Measurements from ENCODE around the gene NOTCH1. TPM values are rescaled to one million over a fixed set of nuclear protein-coding genes. Genes with fewer than 3 reads are reported as not detected.

NOTCH1 gene
- total and polyA plus RNA-seq, 5 donors, result 10.8 to 31.9 (median 27.8) TPM

GRCh38 chr9:136494531-136495215, 51.2 kb downstream of the NOTCH1 start:
- Histone ChIP-seq H3K9me3 (ENCODE audit: control insufficient read depth, low read length) (no peaks in the 10 kb centered on the region), H3K4me3 (ENCODE audit: low read length) (no peak overlapping the region), H3K27me3 (ENCODE audit: control insufficient read depth, insufficient read depth) (no peaks in the 10 kb centered on the region), H3K27ac (ENCODE audit: low read length) (no peak overlapping the region), H3K4me1 (ENCODE audit: control insufficient read depth, insufficient read depth, low read length) (peaks cover 5% of the 10 kb centered on the region)
- DNase-seq (peak in 1 of 3 donors; percentile 84), ATAC-seq (no peak)
- 67% methylated on average over 29 of the region's 29 CpGs for WGBS
- intact Hi-C loops (cut with DNase I), result loop anchor here in 1 of 4 donors (5.0 kb wide), 1 partner anchor 213 kb away; no protein-coding TSS in a partner anchor

GRCh38 chr9:136494012-136494411, 51.8 kb downstream of the NOTCH1 start:
- peak in 1 of 3 donors; percentile 53 for DNase-seq
- H3K4me1 ChIP-seq (ENCODE audit: control insufficient read depth, insufficient read depth, low read length), result peaks cover 5% of the 10 kb centered on the region
- H3K4me3 ChIP-seq (ENCODE audit: low read length), result no peak overlapping the region
- peak overlapping the region; percentile 11 for H3K27ac ChIP-seq (ENCODE audit: low read length)
- peak; percentile 2 to 7 for ATAC-seq
- no peaks in the 10 kb centered on the region for H3K27me3 ChIP-seq (ENCODE audit: control insufficient read depth, insufficient read depth)
- intact Hi-C loops (cut with DNase I), result no loop called here
- no peaks in the 10 kb centered on the region for H3K9me3 ChIP-seq (ENCODE audit: control insufficient read depth, low read length)
- WGBS, result 51% methylated on average over 9 of the region's 9 CpGs

- DNase-seq (peak in 1 of 3 donors; percentile 60), ATAC-seq (peak; percentile 33 to 38)
- Histone ChIP-seq H3K4me3 (ENCODE audit: low read length) (no peak overlapping the region), H3K27me3 (ENCODE audit: control insufficient read depth, insufficient read depth) (no peaks in the 10 kb centered on the region), H3K27ac (ENCODE audit: low read length) (no peak overlapping the region), H3K9me3 (ENCODE audit: control insufficient read depth, low read length) (no peaks in the 10 kb centered on the region), H3K4me1 (ENCODE audit: control insufficient read depth, insufficient read depth, low read length) (peaks cover 5% of the 10 kb centered on the region)
- 72% methylated on average over 8 of the region's 8 CpGs for WGBS
- intact Hi-C loops (cut with DNase I), result no loop called here
These were observed 52.3 kb downstream of the NOTCH1 start for GRCh38 chr9:136493567-136493971.

GRCh38 chr9:136492978-136493522, 52.8 kb downstream of the NOTCH1 start:
- no peak overlapping the region for H3K27ac ChIP-seq (ENCODE audit: low read length)
- peaks cover 5% of the 10 kb centered on the region for H3K4me1 ChIP-seq (ENCODE audit: control insufficient read depth, insufficient read depth, low read length)
- WGBS, result 47% methylated on average over 26 of the region's 26 CpGs

GRCh38 chr9:136489731-136490130, 56.1 kb downstream of the NOTCH1 start:
- ATAC-seq, result no peak
- Histone ChIP-seq H3K9me3 (ENCODE audit: control insufficient read depth, low read length) (no peaks in the 10 kb centered on the region), H3K4me1 (ENCODE audit: control insufficient read depth, insufficient read depth, low read length) (peaks cover 5% of the 10 kb centered on the region), H3K27ac (ENCODE audit: low read length) (no peak overlapping the region), H3K4me3 (ENCODE audit: low read length) (no peak overlapping the region), H3K27me3 (ENCODE audit: control insufficient read depth, insufficient read depth) (no peaks in the 10 kb centered on the region)
- intact Hi-C loops (cut with DNase I), result loop anchor here in 2 of 4 donors (2.0 to 5.0 kb wide), 2 partner anchors 141 to 203 kb away; no protein-coding TSS in a partner anchor
- peak in 2 of 3 donors; percentile 42 to 60 for DNase-seq
- WGBS, result 84% methylated on average over 17 of the region's 17 CpGs

More at GRCh38 chr9:136492978-136493522, 52.8 kb downstream of the NOTCH1 start:
- H3K4me3 ChIP-seq (ENCODE audit: low read length), result no peak overlapping the region
- no peaks in the 10 kb centered on the region for H3K27me3 ChIP-seq (ENCODE audit: control insufficient read depth, insufficient read depth)
- ATAC-seq, result peak; percentile 10 to 34
- peak in 2 of 3 donors; percentile 75 to 83 for DNase-seq
- no peaks in the 10 kb centered on the region for H3K9me3 ChIP-seq (ENCODE audit: control insufficient read depth, low read length)
- intact Hi-C loops (cut with DNase I), result no loop called here

- no peak overlapping the region for H3K4me3 ChIP-seq (ENCODE audit: low read length)
- intact Hi-C loops (cut with DNase I), result loop anchor here in 2 of 4 donors (2.0 to 5.0 kb wide), 2 partner anchors 142 to 204 kb away; no protein-coding TSS in a partner anchor
- DNase-seq (peak; percentile 64 to 87 (median 87)), ATAC-seq (peak in 1 of 2 donors; percentile 11)
- no peaks in the 10 kb centered on the region for H3K9me3 ChIP-seq (ENCODE audit: control insufficient read depth, low read length)
- no peaks in the 10 kb centered on the region for H3K27me3 ChIP-seq (ENCODE audit: control insufficient read depth, insufficient read depth)
- no peak overlapping the region for H3K27ac ChIP-seq (ENCODE audit: low read length)
- peaks cover 4% of the 10 kb centered on the region for H3K4me1 ChIP-seq (ENCODE audit: control insufficient read depth, insufficient read depth, low read length)
- WGBS, result 28% methylated on average over 22 of the region's 22 CpGs
These were observed 57.3 kb downstream of the NOTCH1 start for GRCh38 chr9:136488247-136489214.

- Histone ChIP-seq H3K27me3 (ENCODE audit: control insufficient read depth, insufficient read depth) (no peaks in the 10 kb centered on the region), H3K4me1 (ENCODE audit: control insufficient read depth, insufficient read depth, low read length) (peaks cover 4% of the 10 kb centered on the region), H3K4me3 (ENCODE audit: low read length) (no peak overlapping the region), H3K9me3 (ENCODE audit: control insufficient read depth, low read length) (no peaks in the 10 kb centered on the region), H3K27ac (ENCODE audit: low read length) (no peak overlapping the region)
- peak in 2 of 3 donors; percentile 30 to 36 for DNase-seq
- WGBS, result 88% methylated on average over 7 of the region's 7 CpGs
- intact Hi-C loops (cut with DNase I), result loop anchor here in 3 of 4 donors (2.0 to 5.0 kb wide), 2 partner anchors 143 to 205 kb away; no protein-coding TSS in a partner anchor
- ATAC-seq, result no peak
These were observed 58.2 kb downstream of the NOTCH1 start for GRCh38 chr9:136487672-136488071.

- peaks cover 4% of the 10 kb centered on the region for H3K4me1 ChIP-seq (ENCODE audit: control insufficient read depth, insufficient read depth, low read length)
- WGBS, result 94% methylated on average over 18 of the region's 18 CpGs
- intact Hi-C loops (cut with DNase I), result loop anchor here in 2 of 4 donors (2.0 to 5.0 kb wide), 2 partner anchors 144 to 205 kb away; no protein-coding TSS in a partner anchor
- no peak for ATAC-seq
- H3K9me3 ChIP-seq (ENCODE audit: control insufficient read depth, low read length), result no peaks in the 10 kb centered on the region
- H3K27ac ChIP-seq (ENCODE audit: low read length), result no peak overlapping the region
- peak in 2 of 3 donors; percentile 52 to 53 for DNase-seq
- H3K4me3 ChIP-seq (ENCODE audit: low read length), result no peak overlapping the region
- no peaks in the 10 kb centered on the region for H3K27me3 ChIP-seq (ENCODE audit: control insufficient read depth, insufficient read depth)
These were observed 58.8 kb downstream of the NOTCH1 start for GRCh38 chr9:136486823-136487620.

- Histone ChIP-seq H3K4me3 (ENCODE audit: low read length) (no peak overlapping the region), H3K4me1 (ENCODE audit: control insufficient read depth, insufficient read depth, low read length) (peaks cover 4% of the 10 kb centered on the region), H3K27ac (ENCODE audit: low read length) (no peak overlapping the region), H3K9me3 (ENCODE audit: control insufficient read depth, low read length) (no peaks in the 10 kb centered on the region), H3K27me3 (ENCODE audit: control insufficient read depth, insufficient read depth) (no peaks in the 10 kb centered on the region)
- no peak for ATAC-seq
- intact Hi-C loops (cut with DNase I), result loop anchor here in 2 of 4 donors (2.0 to 5.0 kb wide), 2 partner anchors 145 to 206 kb away; no protein-coding TSS in a partner anchor
- DNase-seq, result peak in 2 of 3 donors; percentile 37 to 53
- 95% methylated on average over 7 of the region's 7 CpGs for WGBS
These were observed 59.7 kb downstream of the NOTCH1 start for GRCh38 chr9:136486131-136486530.

All from right cardiac atrium (tissue), 5 donors.